CD4-positive, alpha-beta T cell treated with Interleukin-17A for 4 hours (primary cell): ENCODE measurements around the gene TBC1D1.

Source experiments
- DNase-seq: peaks from one replicate; pipeline ENCODE4 v3.0.0-alpha.2; 2020; ENCODE audit warnings: mixed read lengths

The TBC1D1 gene

DNA sequence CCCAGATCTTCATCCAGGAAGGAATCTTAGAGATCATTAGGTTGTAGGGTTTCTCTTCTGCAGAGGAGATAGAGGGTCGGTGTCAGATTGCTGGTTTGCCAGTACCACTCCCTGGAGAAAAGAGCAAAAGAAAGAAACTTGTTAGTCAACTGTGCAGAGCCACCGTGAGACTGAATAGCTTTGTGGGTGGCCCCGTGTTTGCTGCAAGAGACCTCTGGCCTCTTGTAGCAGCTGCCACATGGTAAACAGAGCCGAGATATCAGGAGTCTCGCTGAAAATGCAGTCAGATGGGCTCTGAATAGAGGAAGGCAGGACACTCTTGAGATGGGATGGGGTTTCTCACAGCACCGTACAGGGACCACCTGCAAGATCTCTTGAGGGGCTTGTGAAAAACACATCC, 219.0 kb downstream of the TBC1D1 start:
- DNase-seq, result no peak

- no peak for DNase-seq
These were observed 220.1 kb downstream of the TBC1D1 start for GRCh38 chr4:38111024-38111423.

DNA sequence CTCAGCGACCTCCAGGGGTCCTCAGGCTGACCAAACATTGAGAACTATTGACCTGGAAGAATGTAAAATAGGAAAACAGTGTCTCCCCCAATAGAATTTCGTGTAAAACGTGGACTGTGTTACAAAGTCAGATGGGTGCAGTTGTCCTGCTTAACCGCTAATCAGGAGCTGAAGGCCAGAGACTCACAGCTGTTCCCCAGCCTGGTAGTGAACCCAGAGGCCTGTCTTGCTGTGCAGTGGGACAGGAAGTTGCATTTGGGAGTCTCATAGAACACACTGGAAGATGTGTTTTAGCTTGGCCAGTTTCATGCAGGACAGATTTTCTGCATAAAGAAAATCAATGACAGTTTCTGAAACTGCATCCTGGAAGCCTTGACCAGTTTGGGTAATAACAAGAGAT, 220.8 kb downstream of the TBC1D1 start:
- no peak for DNase-seq

DNA sequence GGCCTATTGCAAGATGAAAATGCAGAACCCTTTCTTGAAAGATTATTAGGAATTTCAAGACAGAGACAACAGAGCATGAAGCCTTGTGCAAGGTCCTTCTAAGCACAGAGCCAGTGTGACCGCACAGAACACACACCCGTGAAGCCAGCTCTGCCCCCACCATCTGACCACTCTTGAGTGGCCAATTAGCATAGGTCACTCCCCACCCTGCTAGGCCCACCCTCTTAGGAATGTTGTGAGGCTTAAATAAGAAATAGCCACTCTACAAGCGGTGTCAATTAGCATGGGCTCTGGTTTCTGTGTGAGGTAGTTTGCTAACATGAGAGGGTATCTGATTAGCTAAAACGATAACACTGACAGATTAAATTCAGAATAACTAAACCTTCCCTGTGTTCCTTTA, 222.2 kb downstream of the TBC1D1 start:
- no peak for DNase-seq

GRCh38 chr4:38113551-38113950, 222.7 kb downstream of the TBC1D1 start:
- no peak for DNase-seq

- DNase-seq, result no peak
These were observed 223.7 kb downstream of the TBC1D1 start for GRCh38 chr4:38114386-38115150.

GRCh38 chr4:38115601-38116000, 224.7 kb downstream of the TBC1D1 start:
- DNase-seq, result no peak

- no peak for DNase-seq
These were observed 226.7 kb downstream of the TBC1D1 start for GRCh38 chr4:38117591-38117990.

- no peak for DNase-seq
These were observed 228.9 kb downstream of the TBC1D1 start for GRCh38 chr4:38119668-38120385.

- DNase-seq, result no peak
These were observed 229.9 kb downstream of the TBC1D1 start for GRCh38 chr4:38120772-38121171.

DNA sequence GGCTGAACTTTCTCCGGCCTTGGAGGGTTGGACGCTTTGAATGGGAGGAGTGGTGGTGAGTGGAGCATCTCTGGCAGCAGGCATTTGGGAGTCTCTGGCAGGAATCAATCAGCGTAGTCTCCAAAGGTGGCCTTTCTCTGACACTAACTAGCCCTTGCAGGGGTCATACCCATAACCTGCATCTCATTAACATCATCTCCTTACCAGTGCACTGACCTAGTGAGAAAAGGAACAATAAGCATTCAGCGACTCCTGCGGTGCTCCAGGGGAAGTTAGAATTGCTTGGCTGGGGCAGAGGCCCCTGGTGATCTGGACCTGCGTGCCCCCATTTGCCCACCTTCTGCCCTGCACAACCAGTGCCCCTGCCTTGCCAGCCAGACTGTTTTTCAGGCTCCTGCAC, 231.2 kb downstream of the TBC1D1 start:
- DNase-seq, result no peak

DNA sequence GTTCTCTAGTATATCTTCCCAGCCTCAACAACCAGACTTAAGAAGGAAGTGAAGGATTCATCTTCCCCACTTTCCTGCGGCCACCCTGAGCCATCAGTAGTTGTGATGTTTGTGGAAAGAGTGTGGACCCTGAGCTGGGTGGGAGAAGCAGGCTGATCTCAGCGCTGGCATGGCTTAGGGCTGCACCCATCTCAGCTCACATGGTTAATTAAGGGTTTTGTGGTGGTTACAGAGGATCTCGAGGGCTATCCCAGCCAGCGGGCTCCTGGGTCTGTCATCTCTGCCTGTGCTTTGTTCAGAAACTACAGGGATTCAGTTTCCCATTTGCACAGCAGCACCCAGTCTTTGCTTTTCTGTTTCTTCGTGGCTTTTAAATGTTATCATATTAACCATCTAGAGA, 232.7 kb downstream of the TBC1D1 start:
- DNase-seq, result no peak

GRCh38 chr4:38124961-38125360, 234.1 kb downstream of the TBC1D1 start:
- no peak for DNase-seq

DNA sequence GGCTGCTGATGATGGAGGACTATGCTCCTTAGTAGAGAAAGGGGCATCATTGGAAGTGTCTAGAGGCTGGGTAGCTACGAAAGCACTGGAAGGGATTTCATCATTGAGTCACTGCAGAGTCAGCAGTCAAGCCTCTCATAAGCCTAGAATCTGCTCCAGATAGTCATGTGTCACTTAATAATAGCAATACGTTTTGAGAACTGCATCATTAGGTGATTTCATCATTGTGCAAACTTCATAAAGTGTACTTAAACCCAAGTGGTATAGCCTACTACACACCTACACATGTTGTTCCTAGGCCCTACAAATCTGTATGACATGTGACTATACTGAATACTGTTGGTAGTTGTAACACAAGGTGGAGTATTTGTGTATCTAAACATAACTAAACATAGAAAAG, 234.9 kb downstream of the TBC1D1 start:
- DNase-seq, result no peak

- DNase-seq, result peak; percentile 72
These were observed 237.9 kb downstream of the TBC1D1 start for GRCh38 chr4:38128478-38129459.

GRCh38 chr4:38129460-38130227, 238.8 kb downstream of the TBC1D1 start:
- no peak for DNase-seq

- DNase-seq, result no peak
These were observed 240.0 kb downstream of the TBC1D1 start for GRCh38 chr4:38130884-38131283.

GRCh38 chr4:38131371-38132091, 240.6 kb downstream of the TBC1D1 start:
- DNase-seq, result peak; percentile 71

GRCh38 chr4:38132107-38132673, 241.3 kb downstream of the TBC1D1 start:
- DNase-seq, result peak; percentile 70

GRCh38 chr4:38132843-38133662, 242.2 kb downstream of the TBC1D1 start:
- no peak for DNase-seq
